Ovary (tissue), 9 donors: ENCODE measurements around the gene PIPOX. TPM values are rescaled to one million over a fixed set of nuclear protein-coding genes. Genes with fewer than 3 reads are reported as not detected.

Experiments
- DNase-seq, 5 donors: peaks; one replicate each; pipeline ENCODE4 v3.0.0-alpha.2; 2019 to 2020
- H3K27ac ChIP-seq, 2 donors: fragments of 200-600 bp; one replicate each; pipeline versions ENCODE4 v1.5.1 to v1.8.0; 2019 to 2022
- H3K27me3 ChIP-seq: fragments of 200-600 bp; one replicate; pipeline ENCODE4 v1.8.0; 2022
- H3K36me3 ChIP-seq: fragments of 200-600 bp; sonication (generic); one replicate; pipeline ENCODE4 v1.5.1; 2019
- H3K4me1 ChIP-seq: one replicate; pipeline ENCODE4 v1.8.1; 2013; ENCODE audit warnings: mild to moderate bottlenecking, moderate library complexity; ENCODE audit not compliant: insufficient read depth
- H3K4me3 ChIP-seq: fragments of 200-600 bp; sonication (generic); one replicate; pipeline ENCODE4 v1.5.1; 2017
- H3K9me3 ChIP-seq, 2 donors: fragments of 200-600 bp in 1 of 2; sonication (generic) in 1 of 2; one replicate each; pipeline versions ENCODE4 v1.5.1 to v1.8.1; 2013 to 2019; ENCODE audit warnings: mild to moderate bottlenecking in 1 of 2, moderate library complexity in 1 of 2
- EP300 ChIP-seq: sonication (generic); formaldehyde crosslinking; IDR thresholded peaks from one replicate; pipeline ENCODE4 v1.6.1; 2017; ENCODE audit warnings: antibody characterized with exemption
- POLR2A ChIP-seq: fragments of 450-650 bp; IDR thresholded peaks from one replicate; pipeline ENCODE4 v1.6.1; 2017; ENCODE audit warnings: antibody characterized with exemption, mild to moderate bottlenecking, moderate library complexity
- WGBS, 3 donors: extraction: QIAGEN DNeasy Blood & Tissue Kit in 1 of 3; methylation state at CpG; one replicate each; pipeline versions ENCODE4 v1.1.5 to v1.1.7; 2013 to 2017; 5-methylcytosine and 5-hydroxymethylcytosine counted together
- intact Hi-C, 4 donors: fragments of 100-400 bp; cut with DNase I; formaldehyde crosslinking; loops; one replicate each; pipeline versions ENCODE4 v1.11.0 to v1.15.1; 2022 to 2023
- polyA plus RNA-seq, 2 donors: library from polyadenylated mRNA; stranded (reverse); fragments of 200-250 nt in 1 of 2; fragments of 350-450 nt in 1 of 2; fragmentation: Illumina TruSeq in 1 of 2; extraction: RNeasy Lipid Tissue Mini Kit (QIAGEN cat#74804) in 1 of 2; gene quantifications; one replicate each; pipeline ENCODE4 v1.2.3, GENCODE V29; 2013 to 2014
- total RNA-seq, 7 donors: library from RNA; depleted of rRNA in 2 of 7; stranded (reverse); fragments of >200 nt in 2 of 7; fragmentation: NEBNext Ultra II Directional in 3 of 7; extraction: Animal tissue kit (Norgen Biotek cat#: 25700) in 3 of 7; gene quantifications; one replicate each; pipeline versions ENCODE4 v1.1.0 to v1.2.4, GENCODE V29; 2016 to 2023
- TF ChIP-seq, protein P1 (sequence below), 3 donors: fragments of 450-650 bp in 2 of 3; fragments of 200-600 bp in 1 of 3; IDR thresholded peaks; one replicate each; pipeline versions ENCODE4 v1.5.1 to v1.8.0; 2016 to 2022; ENCODE audit warnings: antibody characterized with exemption in 3 of 3, mild to moderate bottlenecking in 1 of 3
- donor health status: DM: no; HTN: no; CAD: no; lungs with moderate emphysema.
- donor health status: DM: no; HTN: no; CAD: no.
- donor health status: Bipolar disorder and iron deficiency.
- donor health status: DM: yes; HTN: yes; CAD: no.
- donor health status: DM: no; HTN: no; CAD: no.
- donor health status: DM: yes; HTN: yes; CAD: no.

The PIPOX gene
- total and polyA plus RNA-seq, 9 donors: 0.82 to 4.9 (median 2.1) TPM

DNA sequence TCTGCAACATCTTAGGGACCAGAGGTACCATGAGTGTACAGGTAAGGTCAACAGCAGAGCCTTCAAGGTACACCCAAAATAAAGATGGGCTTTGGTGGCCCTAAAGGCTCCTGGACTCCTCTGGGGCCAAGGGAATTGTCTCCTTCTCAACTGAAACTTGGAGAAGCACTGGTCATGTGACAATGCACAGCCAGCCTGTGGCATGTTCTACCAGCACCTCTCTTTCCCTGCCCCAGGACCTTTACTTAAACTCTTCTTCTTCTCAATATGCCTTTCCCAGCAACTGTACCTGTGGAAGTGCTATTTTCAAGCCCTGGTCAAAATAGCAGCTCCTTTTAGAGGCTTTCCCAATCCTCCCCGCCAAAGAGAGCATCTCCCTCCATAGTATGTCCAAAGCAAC is 28.4 kb downstream of the PIPOX start:
- TF ChIP-seq EP300 (no peak), POLR2A (no peak)
- TF ChIP-seq, protein P1, sequence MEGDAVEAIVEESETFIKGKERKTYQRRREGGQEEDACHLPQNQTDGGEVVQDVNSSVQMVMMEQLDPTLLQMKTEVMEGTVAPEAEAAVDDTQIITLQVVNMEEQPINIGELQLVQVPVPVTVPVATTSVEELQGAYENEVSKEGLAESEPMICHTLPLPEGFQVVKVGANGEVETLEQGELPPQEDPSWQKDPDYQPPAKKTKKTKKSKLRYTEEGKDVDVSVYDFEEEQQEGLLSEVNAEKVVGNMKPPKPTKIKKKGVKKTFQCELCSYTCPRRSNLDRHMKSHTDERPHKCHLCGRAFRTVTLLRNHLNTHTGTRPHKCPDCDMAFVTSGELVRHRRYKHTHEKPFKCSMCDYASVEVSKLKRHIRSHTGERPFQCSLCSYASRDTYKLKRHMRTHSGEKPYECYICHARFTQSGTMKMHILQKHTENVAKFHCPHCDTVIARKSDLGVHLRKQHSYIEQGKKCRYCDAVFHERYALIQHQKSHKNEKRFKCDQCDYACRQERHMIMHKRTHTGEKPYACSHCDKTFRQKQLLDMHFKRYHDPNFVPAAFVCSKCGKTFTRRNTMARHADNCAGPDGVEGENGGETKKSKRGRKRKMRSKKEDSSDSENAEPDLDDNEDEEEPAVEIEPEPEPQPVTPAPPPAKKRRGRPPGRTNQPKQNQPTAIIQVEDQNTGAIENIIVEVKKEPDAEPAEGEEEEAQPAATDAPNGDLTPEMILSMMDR (IDR thresholded peaks at IDR 0.05): no peak
- no peaks in the 10 kb centered on the region for H3K4me1 ChIP-seq
- H3K27ac ChIP-seq: no peak overlapping the region
- H3K4me3 ChIP-seq: no peak overlapping the region
- H3K27me3 ChIP-seq: no peaks in the 10 kb centered on the region
- WGBS, 3 donors: 91 to 97% (median 96%) methylated on average over 1 of the region's 1 CpG
- intact Hi-C loops: no loop called here
- no peaks in the 10 kb centered on the region for H3K36me3 ChIP-seq
- no peak for DNase-seq
- no peaks in the 10 kb centered on the region for H3K9me3 ChIP-seq

DNA sequence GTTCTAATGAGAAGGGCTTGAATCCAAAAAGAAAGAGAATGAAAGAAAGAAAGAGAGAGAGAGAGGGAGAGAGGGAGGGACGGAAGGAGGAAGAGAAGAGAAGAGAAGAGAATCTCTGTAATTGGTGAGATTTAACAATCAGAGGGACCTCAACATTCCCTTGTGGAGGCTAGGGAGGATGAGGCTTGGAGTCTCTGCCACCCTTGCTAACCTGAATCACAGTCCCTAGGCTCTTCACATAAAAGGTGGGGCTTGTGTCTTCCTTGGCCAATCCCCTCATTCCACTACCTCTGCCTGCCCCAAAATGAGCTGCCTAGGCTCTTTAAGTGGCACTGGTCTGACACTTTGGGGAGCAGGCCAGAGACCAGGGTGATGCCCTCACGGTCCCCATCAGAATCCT is 30.1 kb downstream of the PIPOX start:
- TF ChIP-seq, protein P1 (IDR thresholded peaks at IDR 0.05): no peak
- no peak for TF ChIP-seq EP300
- TF ChIP-seq POLR2A: no peak
- Histone ChIP-seq H3K4me3 (no peak overlapping the region), H3K9me3 (no peaks in the 10 kb centered on the region), H3K4me1 (no peaks in the 10 kb centered on the region), H3K36me3 (no peaks in the 10 kb centered on the region), H3K27ac (no peak overlapping the region), H3K27me3 (no peaks in the 10 kb centered on the region)
- 57 to 77% (median 71%) methylated on average over 2 of the region's 2 CpGs for WGBS, 3 donors
- intact Hi-C loops: no loop called here
- no peak for DNase-seq

GRCh38 chr17:29073520-29073919 is 30.6 kb downstream of the PIPOX start:
- no peaks in the 10 kb centered on the region for H3K36me3 ChIP-seq
- DNase-seq: no peak
- TF ChIP-seq EP300 (no peak), POLR2A (no peak)
- TF ChIP-seq, protein P1 (IDR thresholded peaks at IDR 0.05): no peak
- H3K27ac ChIP-seq: no peak overlapping the region
- no peak overlapping the region for H3K4me3 ChIP-seq
- no peaks in the 10 kb centered on the region for H3K4me1 ChIP-seq
- WGBS, 3 donors: 51 to 62% (median 58%) methylated on average over 4 of the region's 4 CpGs
- intact Hi-C loops: no loop called here
- H3K27me3 ChIP-seq: no peaks in the 10 kb centered on the region
- no peaks in the 10 kb centered on the region for H3K9me3 ChIP-seq

DNA sequence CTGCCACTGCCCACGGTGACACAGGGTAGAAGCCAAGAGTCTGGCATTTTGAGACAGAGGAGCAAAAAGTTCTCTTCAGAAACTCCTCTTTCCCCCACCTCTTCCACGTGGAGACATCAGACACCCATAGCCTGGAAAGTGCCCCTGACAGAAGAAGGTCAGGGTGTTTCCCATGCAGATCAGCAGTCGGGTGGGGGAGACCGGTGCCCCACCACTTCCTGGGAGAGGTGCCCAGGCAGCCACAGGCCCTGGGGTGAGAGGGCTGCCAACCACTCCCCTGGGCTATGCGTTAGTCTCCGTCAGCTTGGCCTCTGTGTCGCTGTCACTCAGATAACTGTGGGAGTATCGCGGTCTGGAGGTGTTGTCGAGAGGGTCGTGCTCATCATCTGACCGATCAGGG is 31.5 kb downstream of the PIPOX start:
- Histone ChIP-seq H3K27me3 (no peaks in the 10 kb centered on the region), H3K4me3 (no peak overlapping the region), H3K27ac (no peak overlapping the region), H3K4me1 (no peaks in the 10 kb centered on the region), H3K36me3 (no peaks in the 10 kb centered on the region), H3K9me3 (no peaks in the 10 kb centered on the region)
- WGBS, 3 donors: 76 to 83% (median 78%) methylated on average over 12 of the region's 12 CpGs
- no peak for DNase-seq
- TF ChIP-seq, protein P1 (IDR thresholded peaks at IDR 0.05): no peak
- TF ChIP-seq POLR2A (no peak), EP300 (no peak)
- intact Hi-C loops: no loop called here

- no peaks in the 10 kb centered on the region for H3K9me3 ChIP-seq
- no peaks in the 10 kb centered on the region for H3K27me3 ChIP-seq
- no peaks in the 10 kb centered on the region for H3K36me3 ChIP-seq
- no peak for DNase-seq
- H3K4me1 ChIP-seq: no peaks in the 10 kb centered on the region
- 71 to 84% (median 77%) methylated on average over 6 of the region's 6 CpGs for WGBS, 3 donors
- TF ChIP-seq EP300: no peak
- no peak for TF ChIP-seq POLR2A
- TF ChIP-seq, protein P1 (IDR thresholded peaks at IDR 0.05): no peak
- H3K4me3 ChIP-seq: no peak overlapping the region
- no peak overlapping the region for H3K27ac ChIP-seq
- intact Hi-C loops: no loop called here
Observed at GRCh38 chr17:29076087-29076486, 33.1 kb downstream of the PIPOX start.
